Right atrium auricular region (tissue), 2 donors: ENCODE results near the gene CHPF2. TPM values are rescaled to one million over a fixed set of nuclear protein-coding genes. Genes with fewer than 3 reads are reported as not detected.

Source experiments
- DNase-seq: peaks from one replicate; pipeline ENCODE4 v3.0.0-alpha.2; 2019; ENCODE audit warnings: low spot score
- H3K27ac ChIP-seq, 2 donors: fragments of 200-600 bp; sonication (generic); 1 replicate in 1 of 2; 2 replicates in 1 of 2; pipeline ENCODE4 v1.5.1; 2016 to 2019
- H3K27me3 ChIP-seq, 2 donors: fragments of 200-600 bp; sonication (generic); one replicate each; pipeline versions ENCODE4 v1.5.1 to v1.6.0; 2017 to 2019
- H3K36me3 ChIP-seq: fragments of 200-600 bp; sonication (generic); one replicate; pipeline ENCODE4 v1.5.1; 2016
- H3K4me1 ChIP-seq, 2 donors: fragments of 200-600 bp; sonication (generic); one replicate each; pipeline versions ENCODE4 v1.5.1 to v1.6.0; 2017 to 2019
- H3K4me3 ChIP-seq, 2 donors: fragments of 200-600 bp; sonication (generic); 1 replicate in 1 of 2; 2 replicates in 1 of 2; pipeline ENCODE4 v1.5.1; 2017 to 2019; ENCODE audit warnings: mild to moderate bottlenecking in 1 of 2, moderate library complexity in 1 of 2
- H3K9me3 ChIP-seq, 2 donors: fragments of 200-600 bp; sonication (generic); one replicate each; pipeline ENCODE4 v1.5.1; 2019
- CTCF ChIP-seq, 2 donors: fragments of 200-600 bp; sonication (generic); IDR thresholded peaks; one replicate each; pipeline ENCODE4 v1.5.1; 2019; ENCODE audit warnings: antibody characterized with exemption in 2 of 2
- total RNA-seq, 2 donors: library from RNA; depleted of rRNA; stranded (reverse); fragments of >200 nt; gene quantifications; one replicate each; pipeline ENCODE4 v1.1.0, GENCODE V29; 2016

The CHPF2 gene
- total RNA-seq, 2 donors from 2014 or later, result 24.7 to 38.1 TPM

GRCh38 chr7:151232917-151233701 lies 826 bp downstream of the CHPF2 start:
- peak overlapping the region; percentile 79 to 87 for H3K4me3 ChIP-seq
- no peak for TF ChIP-seq CTCF (IDR thresholded peaks at IDR 0.05)
- peaks cover 32% of the 10 kb centered on the region for H3K36me3 ChIP-seq
- H3K27me3 ChIP-seq, result no peaks in the 10 kb centered on the region
- peak; percentile 74 for DNase-seq
- H3K27ac ChIP-seq, result peak overlapping the region; percentile 82 to 91
- peaks cover 0 to 32% of the 10 kb centered on the region in 2 donors for H3K4me1 ChIP-seq
- no peaks in the 10 kb centered on the region for H3K9me3 ChIP-seq

GRCh38 chr7:151233804-151234203 lies 1.5 kb downstream of the CHPF2 start:
- TF ChIP-seq CTCF (IDR thresholded peaks at IDR 0.05), result no peak
- no peaks in the 10 kb centered on the region for H3K9me3 ChIP-seq
- no peaks in the 10 kb centered on the region for H3K27me3 ChIP-seq
- H3K27ac ChIP-seq, result peak overlapping the region in 1 of 2 donors; percentile 91
- H3K4me1 ChIP-seq, result peaks cover 0 to 32% of the 10 kb centered on the region in 2 donors
- DNase-seq, result no peak
- H3K36me3 ChIP-seq, result peaks cover 39% of the 10 kb centered on the region
- peak overlapping the region in 1 of 2 donors; percentile 87 for H3K4me3 ChIP-seq

- peaks cover 53% of the 10 kb centered on the region for H3K36me3 ChIP-seq
- no peaks in the 10 kb centered on the region for H3K9me3 ChIP-seq
- DNase-seq, result no peak
- H3K27me3 ChIP-seq, result no peaks in the 10 kb centered on the region
- no peak overlapping the region for H3K4me3 ChIP-seq
- peaks cover 0 to 40% of the 10 kb centered on the region in 2 donors for H3K4me1 ChIP-seq
- no peak overlapping the region for H3K27ac ChIP-seq
- no peak for TF ChIP-seq CTCF (IDR thresholded peaks at IDR 0.05)
These were observed 3.0 kb downstream of the CHPF2 start for GRCh38 chr7:151235091-151235787.

- no peak for DNase-seq
- no peak overlapping the region for H3K27ac ChIP-seq
These were observed 4.1 kb downstream of the CHPF2 start for GRCh38 chr7:151236406-151236805.

More at GRCh38 chr7:151236406-151236805, 4.1 kb downstream of the CHPF2 start:
- no peak overlapping the region for H3K4me3 ChIP-seq
- peaks cover 65% of the 10 kb centered on the region for H3K36me3 ChIP-seq
- H3K4me1 ChIP-seq, result peaks cover 0 to 47% of the 10 kb centered on the region in 2 donors
- no peak for TF ChIP-seq CTCF (IDR thresholded peaks at IDR 0.05)
- H3K9me3 ChIP-seq, result no peaks in the 10 kb centered on the region
- no peaks in the 10 kb centered on the region for H3K27me3 ChIP-seq
